Measurements from ENCODE around the gene SHB.
A peak's percentile ranks its signal among the peaks of the same experiment; 100 is the strongest.

The SHB gene

DNA sequence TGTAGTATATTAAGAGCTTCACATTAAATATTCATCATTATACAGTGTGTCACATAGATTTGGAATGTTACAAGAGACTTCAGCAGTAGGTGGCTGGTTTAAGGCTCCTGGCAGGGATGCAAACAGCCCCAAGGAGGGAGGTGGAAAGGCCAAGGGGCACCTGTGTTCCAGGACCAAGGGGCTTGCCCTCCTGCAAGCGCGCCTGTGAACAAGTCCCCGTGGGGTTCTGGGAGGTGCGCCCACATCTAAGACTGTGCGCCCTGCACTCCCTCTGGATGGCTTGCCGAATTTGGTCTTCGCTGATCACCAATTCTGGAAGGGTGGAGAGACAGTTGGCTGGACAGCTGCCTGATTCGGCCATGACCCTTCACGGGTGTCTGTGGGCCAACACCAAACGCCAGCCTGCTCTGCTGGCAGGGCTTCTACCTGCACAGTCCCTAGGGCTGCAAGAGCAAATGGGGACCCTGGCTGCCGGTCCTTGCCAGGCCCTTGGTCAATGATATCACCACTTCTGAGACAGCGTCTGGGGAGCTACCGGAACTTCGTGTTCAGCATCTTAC is 153.0 kb downstream of the SHB start:
- peak overlapping the region; percentile 22 for H2AK5ac ChIP-seq (ENCODE audit: low read length)
- H4K8ac ChIP-seq (ENCODE audit: low read depth, low read length) = no peak overlapping the region
- H2BK120ac ChIP-seq (ENCODE audit: insufficient read depth, low read length, poor library complexity) = no peak overlapping the region
- no peaks in the 10 kb centered on the region for H3K27me3 ChIP-seq (ENCODE audit: insufficient read depth, low read length)
- peak overlapping the region; percentile 42 for H3K18ac ChIP-seq (ENCODE audit: low read length)
- no peak for DNase-seq
- H4K91ac ChIP-seq (ENCODE audit: low read depth, low read length) = no peak overlapping the region
- no peak overlapping the region for H3K14ac ChIP-seq (ENCODE audit: low read length)
- no peak overlapping the region for H3K4me3 ChIP-seq (ENCODE audit: low read depth, low read length)
- H3K79me1 ChIP-seq (ENCODE audit: low read length) = peaks cover 2% of the 10 kb centered on the region
- H3K4ac ChIP-seq (ENCODE audit: low read depth, low read length) = no peak overlapping the region
- H2BK5ac ChIP-seq (ENCODE audit: low read depth, low read length, poor library complexity) = no peak overlapping the region
- H3K23ac ChIP-seq (ENCODE audit: low read length) = no peak overlapping the region
- no peak overlapping the region for H3K9ac ChIP-seq (ENCODE audit: low read length)
- H3K9me3 ChIP-seq (ENCODE audit: insufficient read depth, low read depth, low read length) = no peaks in the 10 kb centered on the region
- H3K79me2 ChIP-seq (ENCODE audit: control insufficient read depth, insufficient read depth, low read length, poor library complexity) = no peaks in the 10 kb centered on the region
- H3K36me3 ChIP-seq (ENCODE audit: control insufficient read depth in 1 of 2, insufficient read depth in 2 of 2, low read length in 2 of 2) = peaks cover 47% of the 10 kb centered on the region in 2 experiments
- H4K12ac ChIP-seq (ENCODE audit: low read depth, low read length) = no peak overlapping the region
- H2BK12ac ChIP-seq (ENCODE audit: low read length) = peak overlapping the region; percentile 50
- H3K4me1 ChIP-seq (ENCODE audit: control insufficient read depth in 1 of 2, insufficient read depth in 2 of 2, low read length in 2 of 2) = no peaks in the 10 kb centered on the region
- no peak overlapping the region for H3K27ac ChIP-seq (ENCODE audit: low read depth, low read length)
- peak overlapping the region; percentile 21 for H2AFZ ChIP-seq (ENCODE audit: insufficient read depth, low read length, poor library complexity)
- no peak overlapping the region for H3K4me2 ChIP-seq (ENCODE audit: low read length)
- no CpG with 5 or more reads among the region's 14 CpGs for WGBS (ENCODE audit: extremely low coverage, insufficient coverage, insufficient read length)

DNA sequence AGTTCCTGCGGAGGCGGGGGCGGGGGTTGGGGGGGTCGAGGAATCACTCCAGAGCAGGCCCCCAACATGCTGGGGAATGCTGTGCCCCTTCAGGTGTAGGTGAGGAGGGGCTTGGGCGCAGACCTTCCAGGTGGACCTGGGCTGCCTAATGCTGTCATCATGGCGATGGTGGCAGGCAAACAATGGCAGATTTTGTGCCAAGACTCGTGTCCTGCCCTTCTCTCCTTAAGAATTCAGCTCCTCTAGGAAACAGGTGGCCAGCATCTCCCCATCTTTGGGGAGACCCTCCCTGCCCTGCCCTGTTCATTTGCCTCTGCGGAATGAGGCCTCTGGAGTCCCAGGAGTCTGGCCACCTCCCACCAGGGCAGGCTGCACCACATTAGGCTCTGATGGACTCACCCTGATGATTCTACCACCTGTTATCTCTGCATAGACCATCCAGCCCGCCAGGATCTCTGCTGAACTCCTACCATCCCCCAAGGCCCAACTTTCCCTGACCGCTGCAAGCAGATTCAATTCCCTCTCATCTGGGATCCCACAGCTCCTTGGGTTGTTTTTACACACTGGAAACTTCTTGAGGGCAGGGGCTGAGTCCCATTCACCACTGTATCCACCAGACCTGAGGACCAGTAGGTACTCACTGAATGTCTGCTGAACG is 154.2 kb downstream of the SHB start:
- H3K9me3 ChIP-seq (ENCODE audit: insufficient read depth, low read depth, low read length) = no peaks in the 10 kb centered on the region
- H3K4me2 ChIP-seq (ENCODE audit: low read length) = no peak overlapping the region
- peaks cover 2% of the 10 kb centered on the region for H3K79me1 ChIP-seq (ENCODE audit: low read length)
- no peak overlapping the region for H4K91ac ChIP-seq (ENCODE audit: low read depth, low read length)
- no CpG with 5 or more reads among the region's 11 CpGs for WGBS (ENCODE audit: extremely low coverage, insufficient coverage, insufficient read length)
- peaks cover 38% of the 10 kb centered on the region in 2 experiments for H3K36me3 ChIP-seq (ENCODE audit: control insufficient read depth in 1 of 2, insufficient read depth in 2 of 2, low read length in 2 of 2)
- H3K18ac ChIP-seq (ENCODE audit: low read length) = no peak overlapping the region
- no peak overlapping the region for H3K9ac ChIP-seq (ENCODE audit: low read length)
- H2BK120ac ChIP-seq (ENCODE audit: insufficient read depth, low read length, poor library complexity) = no peak overlapping the region
- DNase-seq = no peak
- no peak overlapping the region for H3K23ac ChIP-seq (ENCODE audit: low read length)
- no peak overlapping the region for H4K12ac ChIP-seq (ENCODE audit: low read depth, low read length)
- H3K4me3 ChIP-seq (ENCODE audit: low read depth, low read length) = no peak overlapping the region
- H2BK12ac ChIP-seq (ENCODE audit: low read length) = no peak overlapping the region
- no peaks in the 10 kb centered on the region for H3K4me1 ChIP-seq (ENCODE audit: control insufficient read depth in 1 of 2, insufficient read depth in 2 of 2, low read length in 2 of 2)
- no peak overlapping the region for H3K4ac ChIP-seq (ENCODE audit: low read depth, low read length)
- no peak overlapping the region for H3K27ac ChIP-seq (ENCODE audit: low read depth, low read length)
- no peak overlapping the region for H2AFZ ChIP-seq (ENCODE audit: insufficient read depth, low read length, poor library complexity)
- H3K79me2 ChIP-seq (ENCODE audit: control insufficient read depth, insufficient read depth, low read length, poor library complexity) = no peaks in the 10 kb centered on the region
- H3K14ac ChIP-seq (ENCODE audit: low read length) = no peak overlapping the region
- H2BK5ac ChIP-seq (ENCODE audit: low read depth, low read length, poor library complexity) = no peak overlapping the region
- no peak overlapping the region for H4K8ac ChIP-seq (ENCODE audit: low read depth, low read length)
- H2AK5ac ChIP-seq (ENCODE audit: low read length) = no peak overlapping the region
- no peaks in the 10 kb centered on the region for H3K27me3 ChIP-seq (ENCODE audit: insufficient read depth, low read length)

DNA sequence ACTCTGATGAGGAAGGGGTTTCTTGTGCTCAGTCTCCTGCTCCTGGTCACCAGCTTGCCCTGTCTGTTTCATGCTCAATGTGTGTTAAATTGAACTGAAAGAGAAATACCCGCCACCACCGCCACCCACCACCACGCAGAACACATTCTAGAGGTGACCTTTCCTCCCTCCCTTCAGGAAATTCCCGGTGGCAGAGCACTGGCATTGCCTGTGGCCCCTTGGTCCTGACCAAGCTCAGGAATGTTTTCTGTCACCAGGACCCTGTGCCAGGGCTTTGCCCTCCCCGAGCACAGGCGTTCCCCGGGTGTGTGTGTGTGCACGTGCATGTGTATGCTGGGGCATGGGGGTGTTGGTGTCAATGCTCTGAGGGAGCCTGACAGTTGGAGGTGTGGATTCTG is 154.9 kb downstream of the SHB start:
- no peak overlapping the region for H3K9ac ChIP-seq (ENCODE audit: low read length)
- H4K12ac ChIP-seq (ENCODE audit: low read depth, low read length) = no peak overlapping the region
- H3K14ac ChIP-seq (ENCODE audit: low read length) = no peak overlapping the region
- no peak overlapping the region for H3K4me3 ChIP-seq (ENCODE audit: low read depth, low read length)
- no peaks in the 10 kb centered on the region for H3K9me3 ChIP-seq (ENCODE audit: insufficient read depth, low read depth, low read length)
- no peaks in the 10 kb centered on the region for H3K4me1 ChIP-seq (ENCODE audit: control insufficient read depth in 1 of 2, insufficient read depth in 2 of 2, low read length in 2 of 2)
- H2BK5ac ChIP-seq (ENCODE audit: low read depth, low read length, poor library complexity) = no peak overlapping the region
- H3K36me3 ChIP-seq (ENCODE audit: control insufficient read depth in 1 of 2, insufficient read depth in 2 of 2, low read length in 2 of 2) = peaks cover 34% of the 10 kb centered on the region in 2 experiments
- peak overlapping the region; percentile 47 for H2BK12ac ChIP-seq (ENCODE audit: low read length)
- H2AFZ ChIP-seq (ENCODE audit: insufficient read depth, low read length, poor library complexity) = no peak overlapping the region
- peak overlapping the region; percentile 28 for H2BK120ac ChIP-seq (ENCODE audit: insufficient read depth, low read length, poor library complexity)
- no CpG with 5 or more reads among the region's 8 CpGs for WGBS (ENCODE audit: extremely low coverage, insufficient coverage, insufficient read length)
- no peaks in the 10 kb centered on the region for H3K27me3 ChIP-seq (ENCODE audit: insufficient read depth, low read length)
- H3K4ac ChIP-seq (ENCODE audit: low read depth, low read length) = no peak overlapping the region
- no peak overlapping the region for H3K23ac ChIP-seq (ENCODE audit: low read length)
- H3K18ac ChIP-seq (ENCODE audit: low read length) = peak overlapping the region; percentile 21
- DNase-seq = no peak
- no peaks in the 10 kb centered on the region for H3K79me2 ChIP-seq (ENCODE audit: control insufficient read depth, insufficient read depth, low read length, poor library complexity)
- H4K8ac ChIP-seq (ENCODE audit: low read depth, low read length) = no peak overlapping the region
- no peak overlapping the region for H3K4me2 ChIP-seq (ENCODE audit: low read length)
- no peak overlapping the region for H3K27ac ChIP-seq (ENCODE audit: low read depth, low read length)
- H3K79me1 ChIP-seq (ENCODE audit: low read length) = peaks cover 2% of the 10 kb centered on the region
- peak overlapping the region; percentile 39 for H4K91ac ChIP-seq (ENCODE audit: low read depth, low read length)
- H2AK5ac ChIP-seq (ENCODE audit: low read length) = peak overlapping the region; percentile 31

DNA sequence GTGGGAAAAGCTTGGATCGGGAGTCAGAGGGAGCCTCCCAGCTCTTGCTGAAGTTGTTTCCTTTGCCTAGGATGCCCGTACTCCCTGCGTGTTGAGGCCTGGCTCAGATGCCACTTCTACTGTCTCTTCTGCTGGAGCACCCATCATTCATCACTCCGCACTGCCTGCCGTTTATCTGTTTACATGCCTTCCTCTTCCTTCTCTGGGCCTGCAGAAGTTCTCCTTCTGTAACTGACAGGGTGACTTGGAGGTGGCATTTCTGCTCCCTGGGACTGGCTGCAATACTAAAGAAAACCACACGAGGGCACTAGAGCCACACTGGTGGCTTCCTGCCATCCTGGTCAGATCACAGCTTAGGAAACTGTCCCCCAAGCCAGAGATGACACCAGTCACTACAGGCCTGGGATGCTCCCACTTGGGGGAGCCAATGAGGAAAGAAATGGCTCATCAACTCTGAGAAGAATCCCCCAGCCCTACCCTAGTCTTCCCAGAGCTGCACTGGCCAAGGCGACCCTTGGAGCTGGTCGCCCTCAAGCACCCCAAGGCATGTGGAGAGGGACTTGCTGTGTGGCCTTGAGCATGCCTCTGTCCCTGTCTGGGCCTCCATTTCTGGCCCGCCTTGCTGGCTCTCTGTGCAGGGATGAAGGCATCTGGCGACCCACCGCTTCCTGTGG is 155.4 kb downstream of the SHB start:
- Histone ChIP-seq H3K4me1 (ENCODE audit: control insufficient read depth in 1 of 2, insufficient read depth in 2 of 2, low read length in 2 of 2) (peaks cover 3 to 4% of the 10 kb centered on the region in 2 experiments), H3K14ac (ENCODE audit: low read length) (no peak overlapping the region), H4K8ac (ENCODE audit: low read depth, low read length) (no peak overlapping the region), H3K27me3 (ENCODE audit: insufficient read depth, low read length) (no peaks in the 10 kb centered on the region), H2BK12ac (ENCODE audit: low read length) (peak overlapping the region; percentile 47), H3K23ac (ENCODE audit: low read length) (no peak overlapping the region), H3K79me2 (ENCODE audit: control insufficient read depth, insufficient read depth, low read length, poor library complexity) (no peaks in the 10 kb centered on the region), H3K4me2 (ENCODE audit: low read length) (no peak overlapping the region), H3K36me3 (ENCODE audit: control insufficient read depth in 1 of 2, insufficient read depth in 2 of 2, low read length in 2 of 2) (peaks cover 31% of the 10 kb centered on the region in 2 experiments), H2BK120ac (ENCODE audit: insufficient read depth, low read length, poor library complexity) (no peak overlapping the region), H2AFZ (ENCODE audit: insufficient read depth, low read length, poor library complexity) (no peak overlapping the region), H3K4me3 (ENCODE audit: low read depth, low read length) (no peak overlapping the region), H4K12ac (ENCODE audit: low read depth, low read length) (no peak overlapping the region), H2AK5ac (ENCODE audit: low read length) (peak overlapping the region; percentile 31), H2BK5ac (ENCODE audit: low read depth, low read length, poor library complexity) (no peak overlapping the region), H3K79me1 (ENCODE audit: low read length) (peaks cover 2% of the 10 kb centered on the region), H3K9me3 (ENCODE audit: insufficient read depth, low read depth, low read length) (no peaks in the 10 kb centered on the region), H3K9ac (ENCODE audit: low read length) (no peak overlapping the region), H4K91ac (ENCODE audit: low read depth, low read length) (peak overlapping the region; percentile 39), H3K4ac (ENCODE audit: low read depth, low read length) (no peak overlapping the region), H3K18ac (ENCODE audit: low read length) (no peak overlapping the region), H3K27ac (ENCODE audit: low read depth, low read length) (no peak overlapping the region)
- no CpG with 5 or more reads among the region's 11 CpGs for WGBS (ENCODE audit: extremely low coverage, insufficient coverage, insufficient read length)
- DNase-seq = peak; percentile 69 to 95
